Measurements from ENCODE around the gene LTBR. TPM values are rescaled to one million over a fixed set of nuclear protein-coding genes. Genes with fewer than 3 reads are reported as not detected.

LTBR gene
- total and polyA plus RNA-seq, 2 of the 4 experiments (the other 2 are of a cell fraction): 19.7 to 62.5 TPM

DNA sequence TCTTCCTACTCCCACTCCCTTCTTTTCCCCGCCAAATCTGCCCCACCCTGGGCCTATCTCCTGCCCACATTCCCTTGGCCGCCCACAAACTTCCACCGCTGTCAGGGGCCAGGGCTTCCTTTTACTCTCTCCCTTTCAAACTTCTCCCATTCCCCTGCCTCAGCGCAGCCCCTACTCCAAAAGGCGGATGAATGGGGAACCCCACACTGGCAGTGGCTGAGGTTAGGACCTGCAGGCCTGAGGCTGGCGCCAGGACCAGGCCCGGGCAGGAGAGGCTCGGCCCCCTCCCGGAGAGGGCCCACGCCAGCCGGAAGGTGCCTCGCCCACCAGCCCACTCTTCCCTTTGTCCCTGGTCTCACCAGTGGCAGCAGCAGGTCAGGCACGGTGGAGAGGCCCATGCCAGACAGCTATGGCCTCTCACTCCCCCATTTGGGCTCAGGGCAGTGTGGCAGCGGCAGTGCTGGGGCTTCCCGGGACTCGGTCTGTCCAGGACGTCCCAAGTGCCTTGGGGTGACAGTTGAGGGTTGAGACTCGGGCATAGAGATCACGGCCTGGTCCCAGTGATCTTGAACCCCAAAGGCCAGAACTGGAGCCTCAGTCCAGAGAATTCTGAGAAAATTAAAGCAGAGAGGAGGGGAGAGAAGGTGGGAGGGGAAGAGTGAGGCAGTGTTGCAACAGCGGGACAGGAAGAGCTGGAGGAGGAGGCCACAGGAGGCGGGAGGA is 42.4 kb upstream of the LTBR start, which contains the start of gene TNFRSF1A:
Gene TNFRSF1A (minus strand): TSS at position 660 of the 723 bp plus-strand sequence. CDS start 262 bp downstream, at position 398.
- H4K8ac ChIP-seq (ENCODE audit: low read depth in 2 of 2, low read length in 2 of 2): peak within 1 kb of the TSS; percentile 94 to 99
- peak within 1 kb of the TSS; percentile 98 for H3K27ac ChIP-seq (ENCODE audit: insufficient read depth, low read length)
- H4K5ac ChIP-seq (ENCODE audit: low read depth, low read length): peak within 1 kb of the TSS; percentile 78
- CTCF ChIA-PET: interaction anchor here (1.2 kb wide), 1 partner anchor 15 kb away, joined by 4 read pairs; no protein-coding TSS in a partner anchor
- peaks cover 6 to 66% of the 10 kb centered on the region in 2 experiments; a peak in 2 of 4 replicates for H3K79me1 ChIP-seq (ENCODE audit: low read depth in 1 of 2, low read length in 2 of 2)
- H2BK120ac ChIP-seq (ENCODE audit: low read depth, low read length): peak within 1 kb of the TSS; percentile 97
- H4K20me1 ChIP-seq (ENCODE audit: insufficient read depth, low read length): peaks cover 46% of the 10 kb centered on the region
- TSS peak; percentile 55 for BruUV-seq (replicated peaks)
- peak; percentile 85 for DNase-seq
- peak within 1 kb of the TSS; percentile 86 for H3K4me3 ChIP-seq (ENCODE audit: insufficient read depth, low read depth, low read length)
- POLR2A ChIA-PET (ENCODE audit: unreplicated experiment): no interaction called here
- H3K4me2 ChIP-seq (ENCODE audit: low read depth, low read length): peak within 1 kb of the TSS; percentile 96
- dilution Hi-C loops (cut with HindIII; ENCODE audit: low sequenced_read_pairs, unreplicated experiment): no loop called here
- peak within 1 kb of the TSS; percentile 98 for H4K91ac ChIP-seq (ENCODE audit: insufficient read depth, low read depth, low read length)
- peaks cover 46% of the 10 kb centered on the region for H3K4me1 ChIP-seq (ENCODE audit: control insufficient read depth, insufficient read depth, low read length)
- peak within 1 kb of the TSS; percentile 98 for H2AK9ac ChIP-seq (replicated peaks; ENCODE audit: low read depth, low read length, poor library complexity)
- peak within 1 kb of the TSS; percentile 97 for H3K56ac ChIP-seq (ENCODE audit: extremely low read depth, insufficient read depth, low read length)
- H2BK20ac ChIP-seq (ENCODE audit: low read depth, low read length): peak within 1 kb of the TSS; percentile 98
- H2AK5ac ChIP-seq (ENCODE audit: low read depth, low read length): peak within 1 kb of the TSS; percentile 98
- H3K9me1 ChIP-seq (ENCODE audit: insufficient read depth, low read length): peaks cover 47% of the 10 kb centered on the region
- peak within 1 kb of the TSS; percentile 99 for H3K4ac ChIP-seq (ENCODE audit: low read depth, low read length)
- H2AFZ ChIP-seq (replicated peaks; ENCODE audit: low read length, poor library complexity): peak within 1 kb of the TSS; percentile 91
- H3K18ac ChIP-seq (ENCODE audit: low read depth, low read length): peak within 1 kb of the TSS; percentile 90
- H3K9me3 ChIP-seq (ENCODE audit: control insufficient read depth, insufficient read depth, low read length): no peaks in the 10 kb centered on the region
- peak within 1 kb of the TSS; percentile 99 for H2BK15ac ChIP-seq (ENCODE audit: low read depth, low read length)
- no peaks in the 10 kb centered on the region for H3K27me3 ChIP-seq (ENCODE audit: control insufficient read depth, insufficient read depth, low read length)
- peak within 1 kb of the TSS; percentile 99 for H3K9ac ChIP-seq (ENCODE audit: low read depth, low read length)
- H3K23ac ChIP-seq (ENCODE audit: low read depth, low read length): peak within 1 kb of the TSS; percentile 100
- peak within 1 kb of the TSS; percentile 98 for H2BK5ac ChIP-seq (ENCODE audit: low read depth, low read length, poor library complexity, severe bottlenecking)
- H3K36me3 ChIP-seq (ENCODE audit: control insufficient read depth, insufficient read depth, low read length): peaks cover 15% of the 10 kb centered on the region; the same call in 1 of the 2 replicates
- peak; percentile 61 for ATAC-seq (ENCODE audit: low read depth)
- 0% methylated on average over 4 of the region's 21 CpGs; no CpG with 5 or more reads in 1 of the 2 experiments for WGBS, 2 experiments (ENCODE audit: extremely low coverage in 2 of 2, insufficient read length in 1 of 2)
- intact Hi-C loops (cut with micrococcal nuclease): loop anchor here (2.0 kb wide), 1 partner anchor 81 kb away; no protein-coding TSS in a partner anchor
- peak within 1 kb of the TSS; percentile 97 for H3K14ac ChIP-seq (replicated peaks; ENCODE audit: low read depth, low read length)
- in situ Hi-C loops (cut with MboI; ENCODE audit: low sequenced_read_pairs): no loop called here
- TF ChIP-seq CHD1 (IDR thresholded peaks at IDR 0.05; ENCODE audit: low read depth, low read length): no peak
- TF ChIP-seq BHLHE40 (IDR thresholded peaks at IDR 0.05; ENCODE audit: low read depth, low read length): no peak
- TF ChIP-seq, protein P1, sequence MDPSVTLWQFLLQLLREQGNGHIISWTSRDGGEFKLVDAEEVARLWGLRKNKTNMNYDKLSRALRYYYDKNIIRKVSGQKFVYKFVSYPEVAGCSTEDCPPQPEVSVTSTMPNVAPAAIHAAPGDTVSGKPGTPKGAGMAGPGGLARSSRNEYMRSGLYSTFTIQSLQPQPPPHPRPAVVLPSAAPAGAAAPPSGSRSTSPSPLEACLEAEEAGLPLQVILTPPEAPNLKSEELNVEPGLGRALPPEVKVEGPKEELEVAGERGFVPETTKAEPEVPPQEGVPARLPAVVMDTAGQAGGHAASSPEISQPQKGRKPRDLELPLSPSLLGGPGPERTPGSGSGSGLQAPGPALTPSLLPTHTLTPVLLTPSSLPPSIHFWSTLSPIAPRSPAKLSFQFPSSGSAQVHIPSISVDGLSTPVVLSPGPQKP (IDR thresholded peaks at IDR 0.05; ENCODE audit: borderline replicate concordance, low read depth, low read length): no peak
- TF ChIP-seq MXI1 (IDR thresholded peaks at IDR 0.05; ENCODE audit: borderline replicate concordance, low read depth, low read length): 0 out of 2 replicates have a peak, but pooled peaks have one; percentile 37
- TF ChIP-seq RFX5 (IDR thresholded peaks at IDR 0.05; ENCODE audit: low read depth, low read length): no peak
- no peak; the same call in 1 of the 2 replicates for TF ChIP-seq NFE2L2 (IDR thresholded peaks at IDR 0.05; ENCODE audit: low read depth, low read length)
- TF ChIP-seq, protein P2, sequence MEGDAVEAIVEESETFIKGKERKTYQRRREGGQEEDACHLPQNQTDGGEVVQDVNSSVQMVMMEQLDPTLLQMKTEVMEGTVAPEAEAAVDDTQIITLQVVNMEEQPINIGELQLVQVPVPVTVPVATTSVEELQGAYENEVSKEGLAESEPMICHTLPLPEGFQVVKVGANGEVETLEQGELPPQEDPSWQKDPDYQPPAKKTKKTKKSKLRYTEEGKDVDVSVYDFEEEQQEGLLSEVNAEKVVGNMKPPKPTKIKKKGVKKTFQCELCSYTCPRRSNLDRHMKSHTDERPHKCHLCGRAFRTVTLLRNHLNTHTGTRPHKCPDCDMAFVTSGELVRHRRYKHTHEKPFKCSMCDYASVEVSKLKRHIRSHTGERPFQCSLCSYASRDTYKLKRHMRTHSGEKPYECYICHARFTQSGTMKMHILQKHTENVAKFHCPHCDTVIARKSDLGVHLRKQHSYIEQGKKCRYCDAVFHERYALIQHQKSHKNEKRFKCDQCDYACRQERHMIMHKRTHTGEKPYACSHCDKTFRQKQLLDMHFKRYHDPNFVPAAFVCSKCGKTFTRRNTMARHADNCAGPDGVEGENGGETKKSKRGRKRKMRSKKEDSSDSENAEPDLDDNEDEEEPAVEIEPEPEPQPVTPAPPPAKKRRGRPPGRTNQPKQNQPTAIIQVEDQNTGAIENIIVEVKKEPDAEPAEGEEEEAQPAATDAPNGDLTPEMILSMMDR (conservative IDR thresholded peaks at IDR 0.05; ENCODE audit: low read depth, low read length): no peak
- no peak for TF ChIP-seq FOS (IDR thresholded peaks at IDR 0.05; ENCODE audit: low read depth, low read length)
- TF ChIP-seq SMC3 (IDR thresholded peaks at IDR 0.05; ENCODE audit: low read depth, low read length): no peak
- TF ChIP-seq MAZ (IDR thresholded peaks at IDR 0.05; ENCODE audit: borderline replicate concordance, low read depth, low read length): peak; percentile 85
- TF ChIP-seq RAD21 (IDR thresholded peaks at IDR 0.05; ENCODE audit: low read length): peak; percentile 17; the same call in 1 of the 2 replicates
- no peak for TF ChIP-seq RCOR1 (IDR thresholded peaks at IDR 0.05; ENCODE audit: insufficient replicate concordance, low read length)
- TF ChIP-seq POLR2A (IDR thresholded peaks at IDR 0.05; ENCODE audit: low read depth, low read length): no peak; the same call in 1 of the 2 replicates
- peak; percentile 99 for TF ChIP-seq CEBPB (IDR thresholded peaks at IDR 0.05; ENCODE audit: low read depth, low read length)
